ENCODE data around the gene C2orf76.

The C2orf76 gene

GRCh38 chr2:119263025-119263424 lies 103.6 kb downstream of the C2orf76 start:
- no peak for DNase-seq (ENCODE audit: low read depth)

DNA sequence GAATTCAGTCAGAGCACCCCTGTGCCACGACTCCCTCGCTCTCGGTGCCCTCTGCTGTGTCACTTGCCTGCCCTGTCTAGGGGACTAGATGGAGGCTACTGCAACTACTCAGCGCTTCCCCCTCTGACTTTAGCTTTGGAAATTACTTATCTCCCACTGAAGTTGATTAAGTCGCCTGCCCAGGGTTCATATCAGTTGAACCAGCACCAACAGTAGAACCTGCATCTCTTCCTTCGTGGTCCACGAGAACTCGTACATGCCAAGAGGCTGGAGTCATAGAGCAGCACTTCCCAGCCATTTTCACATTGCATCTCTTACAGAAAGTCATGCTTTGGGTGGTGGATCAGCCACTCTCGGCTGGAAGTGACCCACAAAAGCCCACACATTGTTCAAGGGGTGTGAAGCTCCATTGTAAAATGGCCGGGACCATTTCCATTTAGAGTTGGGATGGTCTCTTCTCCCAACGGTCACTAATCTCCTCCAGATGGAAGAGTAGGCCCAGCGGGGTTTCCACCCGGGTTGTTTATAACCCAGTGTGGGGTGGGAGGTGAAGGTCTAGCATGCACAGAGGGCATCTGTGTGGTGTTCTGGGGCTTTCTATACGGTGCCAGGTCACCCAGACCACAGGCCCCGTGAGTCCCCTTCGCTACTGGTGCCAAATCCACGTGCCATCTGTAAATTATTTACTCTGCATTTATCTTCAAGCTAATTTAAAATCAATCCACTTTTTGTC lies 105.0 kb downstream of the C2orf76 start:
- DNase-seq (ENCODE audit: low read depth), result no peak

- no peak for DNase-seq (ENCODE audit: low read depth)
These were observed 105.8 kb downstream of the C2orf76 start for GRCh38 chr2:119260646-119261492.

DNA sequence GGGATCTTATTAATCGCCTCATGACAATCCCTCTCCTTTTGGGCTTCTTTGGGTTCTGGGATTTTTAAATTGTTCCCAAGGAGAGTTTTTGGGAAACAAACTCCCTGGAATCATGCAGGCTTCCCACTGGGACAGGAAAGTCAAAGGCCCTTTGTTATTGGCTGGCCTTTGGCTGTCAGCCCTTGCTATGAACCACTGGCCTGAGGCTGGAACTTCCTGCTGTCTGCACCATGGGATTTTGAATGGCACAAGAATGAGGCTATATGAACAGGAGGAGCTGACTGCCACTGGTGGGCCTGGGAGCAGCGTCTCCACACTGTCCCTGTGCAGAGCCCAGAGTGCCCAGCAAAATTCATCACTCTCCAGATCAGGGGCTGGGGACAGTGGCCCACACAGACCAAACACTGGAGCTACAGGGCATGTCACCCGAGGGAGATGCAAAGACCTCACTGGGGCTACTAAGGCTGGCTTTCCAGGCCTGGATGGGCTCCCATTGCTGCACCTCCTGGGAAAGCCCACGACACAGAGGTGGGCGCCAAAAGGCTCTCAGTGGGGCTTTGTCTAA lies 107.3 kb downstream of the C2orf76 start:
- DNase-seq (ENCODE audit: low read depth), result no peak

- DNase-seq (ENCODE audit: low read depth), result no peak
These were observed 109.4 kb downstream of the C2orf76 start for GRCh38 chr2:119257198-119257597.

DNA sequence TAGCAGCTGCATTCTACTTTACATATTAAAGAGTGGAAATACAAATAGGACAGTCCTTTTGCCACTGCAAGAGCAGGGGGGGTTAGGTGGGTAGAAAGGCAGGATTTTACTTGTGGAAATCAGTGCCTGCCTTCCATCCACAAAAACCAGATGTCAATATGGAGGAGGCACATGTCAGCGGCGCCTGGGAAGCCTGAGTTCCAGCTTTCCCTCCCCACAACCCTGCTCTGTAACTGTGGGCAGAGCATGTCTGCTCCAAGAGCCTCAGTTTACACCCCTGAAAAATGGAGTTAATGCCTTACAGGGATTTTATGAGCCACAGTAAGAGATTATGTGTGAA lies 110.1 kb downstream of the C2orf76 start:
- DNase-seq (ENCODE audit: low read depth), result no peak

- no peak for DNase-seq (ENCODE audit: low read depth)
These were observed 110.7 kb downstream of the C2orf76 start for GRCh38 chr2:119255760-119256581.

- DNase-seq (ENCODE audit: low read depth), result no peak
These were observed 112.0 kb downstream of the C2orf76 start for GRCh38 chr2:119254601-119255080.

DNA sequence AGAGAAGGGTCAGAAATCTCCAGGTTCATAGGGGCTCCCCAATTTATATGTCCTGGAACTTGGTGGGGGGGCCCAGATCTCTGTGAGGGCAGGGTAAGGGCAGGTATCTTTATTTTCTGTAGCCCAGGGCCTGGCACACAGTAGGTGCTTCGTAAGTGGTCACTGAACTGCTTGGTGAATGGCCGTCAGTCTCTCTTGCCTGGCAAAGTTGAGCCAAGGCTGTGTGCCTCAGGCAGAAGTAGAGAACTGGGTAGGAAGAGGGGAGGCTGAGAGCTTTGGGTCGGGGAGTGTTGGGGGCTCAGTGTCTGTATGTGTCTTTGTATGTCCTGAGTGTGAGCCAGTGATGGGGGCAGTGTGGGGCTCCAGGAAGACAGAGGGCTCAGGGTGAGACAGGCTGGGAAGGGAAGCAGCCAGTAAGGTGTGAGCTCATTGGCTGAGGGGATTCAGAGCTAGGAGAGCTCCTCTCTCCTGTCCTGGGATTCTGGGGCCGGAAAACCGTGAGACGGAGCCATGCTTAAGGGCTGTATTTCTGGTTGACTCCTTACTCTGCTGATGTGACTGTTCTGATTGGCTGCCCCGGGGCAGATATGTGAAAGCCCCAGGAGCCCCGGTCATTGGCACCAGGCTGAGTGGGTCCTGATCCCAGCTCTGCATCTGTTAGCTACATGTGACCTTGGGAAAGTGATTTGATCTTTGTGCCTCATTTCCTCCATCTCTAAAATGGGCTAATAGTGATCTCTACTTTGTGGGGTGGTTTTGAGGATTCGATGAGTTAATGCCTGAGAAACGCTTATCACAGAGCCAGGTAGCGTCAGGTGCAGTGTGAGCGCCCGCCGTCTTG lies 112.7 kb downstream of the C2orf76 start:
- no peak for DNase-seq (ENCODE audit: low read depth)

- DNase-seq (ENCODE audit: low read depth), result no peak
These were observed 113.4 kb downstream of the C2orf76 start for GRCh38 chr2:119253114-119253702.
